ENCODE results near the gene MCOLN2.

The MCOLN2 gene

DNA sequence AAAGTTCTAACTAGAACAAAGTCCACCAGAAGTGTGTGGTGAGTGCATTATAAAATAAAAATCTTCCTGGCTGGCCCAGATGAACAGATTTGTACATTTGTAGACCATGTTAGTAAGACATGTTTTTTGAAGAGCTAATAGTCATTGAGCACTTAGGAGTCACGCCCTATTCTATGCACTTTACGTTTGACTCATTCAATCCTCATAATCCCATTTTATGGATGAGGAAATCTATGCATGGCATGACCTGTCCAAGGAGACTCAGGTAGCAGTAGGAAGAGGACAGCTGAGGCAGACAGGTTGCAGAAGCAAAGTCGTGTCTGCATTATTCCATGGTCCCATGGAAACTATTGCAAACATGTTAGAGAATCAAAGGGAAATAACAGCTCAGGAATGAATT lies 73.6 kb downstream of the MCOLN2 start:
- H3K9me3 ChIP-seq (ENCODE audit: control insufficient read depth, insufficient read depth, low read depth, low read length), result no peaks in the 10 kb centered on the region
- ChIA-PET POLR2A (no interaction called here), CTCF (interaction anchor here (0.6 to 2.8 kb wide), 5 partner anchors 13 to 170 kb away, joined by 3 to 9 read pairs (median 3); no protein-coding TSS in a partner anchor)
- no peaks in the 10 kb centered on the region for H3K4me1 ChIP-seq (ENCODE audit: control insufficient read depth, insufficient read depth, low read length)
- TF ChIP-seq, protein P1, sequence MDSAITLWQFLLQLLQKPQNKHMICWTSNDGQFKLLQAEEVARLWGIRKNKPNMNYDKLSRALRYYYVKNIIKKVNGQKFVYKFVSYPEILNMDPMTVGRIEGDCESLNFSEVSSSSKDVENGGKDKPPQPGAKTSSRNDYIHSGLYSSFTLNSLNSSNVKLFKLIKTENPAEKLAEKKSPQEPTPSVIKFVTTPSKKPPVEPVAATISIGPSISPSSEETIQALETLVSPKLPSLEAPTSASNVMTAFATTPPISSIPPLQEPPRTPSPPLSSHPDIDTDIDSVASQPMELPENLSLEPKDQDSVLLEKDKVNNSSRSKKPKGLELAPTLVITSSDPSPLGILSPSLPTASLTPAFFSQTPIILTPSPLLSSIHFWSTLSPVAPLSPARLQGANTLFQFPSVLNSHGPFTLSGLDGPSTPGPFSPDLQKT (IDR thresholded peaks at IDR 0.05; ENCODE audit: borderline replicate concordance, low read depth, low read length), result no peak
- H3K36me3 ChIP-seq (ENCODE audit: control insufficient read depth in 2 of 2, insufficient read depth in 1 of 2, low read length in 2 of 2), result no peaks in the 10 kb centered on the region
- H3K4me3 ChIP-seq (ENCODE audit: low read depth, low read length), result no peak overlapping the region
- no peak overlapping the region for H3K27ac ChIP-seq (ENCODE audit: extremely low read depth, low read depth, low read length)

DNA sequence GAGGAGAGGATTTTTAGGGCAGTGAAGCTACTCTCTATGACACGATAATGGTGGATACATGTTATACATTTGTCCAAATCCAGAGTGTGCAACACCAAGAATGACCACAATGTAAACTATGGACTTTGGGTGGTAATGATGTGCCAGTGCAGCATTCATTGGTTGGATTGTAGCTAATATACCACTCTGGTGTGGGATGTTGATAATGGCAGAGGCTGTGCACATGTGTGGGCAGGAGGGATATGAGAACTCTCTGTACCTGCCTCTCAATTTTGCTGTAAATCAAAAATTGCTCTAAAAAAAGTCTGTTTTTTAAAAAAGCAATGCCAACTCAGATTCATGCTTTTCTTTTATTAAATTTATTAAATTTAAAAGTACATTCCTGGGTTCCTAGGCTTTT lies 76.8 kb downstream of the MCOLN2 start:
- H3K4me1 ChIP-seq (ENCODE audit: control insufficient read depth, insufficient read depth, low read length), result no peaks in the 10 kb centered on the region
- H3K9me3 ChIP-seq (ENCODE audit: control insufficient read depth, insufficient read depth, low read depth, low read length), result no peaks in the 10 kb centered on the region
- H3K4me3 ChIP-seq (ENCODE audit: low read depth, low read length), result no peak overlapping the region
- no peak overlapping the region for H3K27ac ChIP-seq (ENCODE audit: extremely low read depth, low read depth, low read length)
- CTCF ChIA-PET, result interaction anchor here (0.7 to 2.1 kb wide), 3 partner anchors 25 to 647 kb away, joined by 3 to 7 read pairs (median 3); no protein-coding TSS in a partner anchor
- TF ChIP-seq ZNF596 (tag by site-specific recombination; IDR thresholded peaks at IDR 0.05) (no peak), EGR2 (tag by site-specific recombination; IDR thresholded peaks at IDR 0.05; ENCODE audit: low read depth) (peak; percentile 63; the same call in 1 of the 2 replicates), ZFHX2 (tag by site-specific recombination; conservative IDR thresholded peaks at IDR 0.05) (0 out of 2 replicates have a peak, but pooled peaks have one; percentile 34)
- H3K36me3 ChIP-seq (ENCODE audit: control insufficient read depth in 2 of 2, insufficient read depth in 1 of 2, low read length in 2 of 2), result no peaks in the 10 kb centered on the region
- POLR2A ChIA-PET, result no interaction called here

DNA sequence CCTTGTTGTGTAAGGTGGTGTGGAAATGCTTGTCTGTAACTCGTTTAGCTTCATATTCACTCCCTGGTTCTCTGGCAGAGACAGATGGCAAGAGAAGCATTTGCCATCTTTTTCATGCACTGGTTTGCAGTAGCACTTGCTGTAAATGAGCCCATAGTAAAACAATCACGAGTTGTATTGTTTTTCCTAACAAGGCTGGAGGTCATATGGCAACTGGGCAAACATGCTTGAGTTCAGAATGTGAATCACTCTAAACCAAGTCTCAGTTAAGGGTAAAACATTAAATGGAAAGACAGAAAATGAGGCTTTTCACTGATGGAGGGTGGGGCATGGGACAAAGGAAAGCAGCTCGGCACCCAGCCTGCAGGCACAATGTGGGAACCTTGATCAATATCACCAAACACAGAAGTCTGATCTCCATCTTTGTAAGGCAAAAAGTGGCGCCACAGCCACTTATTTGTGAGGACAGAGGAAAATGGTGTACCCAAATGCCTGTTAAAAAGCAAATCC lies 77.4 kb downstream of the MCOLN2 start:
- H3K27ac ChIP-seq (ENCODE audit: extremely low read depth, low read depth, low read length), result no peak overlapping the region
- no peaks in the 10 kb centered on the region for H3K36me3 ChIP-seq (ENCODE audit: control insufficient read depth in 2 of 2, insufficient read depth in 1 of 2, low read length in 2 of 2)
- TF ChIP-seq ZBTB7A (tag by site-specific recombination; IDR thresholded peaks at IDR 0.05; ENCODE audit: low read depth) (no peak), ZNF10 (tag by site-specific recombination; IDR thresholded peaks at IDR 0.05) (no peak), INSM2 (tag by site-specific recombination; IDR thresholded peaks at IDR 0.05) (no peak), ZFP69B (tag by site-specific recombination; IDR thresholded peaks at IDR 0.05) (no peak), ZNF146 (tag by site-specific recombination; IDR thresholded peaks at IDR 0.05) (no peak), ZNF785 (tag by site-specific recombination; IDR thresholded peaks at IDR 0.05) (no peak), ZNF335 (tag by site-specific recombination; conservative IDR thresholded peaks at IDR 0.05) (no peak)
- H3K4me3 ChIP-seq (ENCODE audit: low read depth, low read length), result no peak overlapping the region
- ChIA-PET POLR2A (no interaction called here), CTCF (interaction anchor here (0.7 to 2.1 kb wide), 3 partner anchors 25 to 573 kb away, joined by 3 to 7 read pairs (median 3); no protein-coding TSS in a partner anchor)
- no peaks in the 10 kb centered on the region for H3K9me3 ChIP-seq (ENCODE audit: control insufficient read depth, insufficient read depth, low read depth, low read length)
- H3K4me1 ChIP-seq (ENCODE audit: control insufficient read depth, insufficient read depth, low read length), result no peaks in the 10 kb centered on the region

- CTCF ChIA-PET, result interaction anchor here (0.8 to 2.1 kb wide), 3 partner anchors 26 to 340 kb away, joined by 3 to 7 read pairs (median 3); partner anchors contain the start of gene C1orf52
- no peak overlapping the region for H3K27ac ChIP-seq (ENCODE audit: extremely low read depth, low read depth, low read length)
- no peak overlapping the region for H3K4me3 ChIP-seq (ENCODE audit: low read depth, low read length)
- no peaks in the 10 kb centered on the region for H3K36me3 ChIP-seq (ENCODE audit: control insufficient read depth in 2 of 2, insufficient read depth in 1 of 2, low read length in 2 of 2)
- H3K9me3 ChIP-seq (ENCODE audit: control insufficient read depth, insufficient read depth, low read depth, low read length), result no peaks in the 10 kb centered on the region
- POLR2A ChIA-PET, result no interaction called here
- H3K4me1 ChIP-seq (ENCODE audit: control insufficient read depth, insufficient read depth, low read length), result peaks cover under 1% of the 10 kb centered on the region; the same call in 1 of the 2 replicates
- no peak for TF ChIP-seq ZNF530 (tag by site-specific recombination; IDR thresholded peaks at IDR 0.05; ENCODE audit: low read depth)
- TF ChIP-seq ZNF791 (tag by site-specific recombination; IDR thresholded peaks at IDR 0.05), result no peak
- no peak for TF ChIP-seq ZIC2 (tag by site-specific recombination; IDR thresholded peaks at IDR 0.05)
- TF ChIP-seq ZBTB1 (tag by site-specific recombination; IDR thresholded peaks at IDR 0.05), result no peak
- TF ChIP-seq, protein P2, sequence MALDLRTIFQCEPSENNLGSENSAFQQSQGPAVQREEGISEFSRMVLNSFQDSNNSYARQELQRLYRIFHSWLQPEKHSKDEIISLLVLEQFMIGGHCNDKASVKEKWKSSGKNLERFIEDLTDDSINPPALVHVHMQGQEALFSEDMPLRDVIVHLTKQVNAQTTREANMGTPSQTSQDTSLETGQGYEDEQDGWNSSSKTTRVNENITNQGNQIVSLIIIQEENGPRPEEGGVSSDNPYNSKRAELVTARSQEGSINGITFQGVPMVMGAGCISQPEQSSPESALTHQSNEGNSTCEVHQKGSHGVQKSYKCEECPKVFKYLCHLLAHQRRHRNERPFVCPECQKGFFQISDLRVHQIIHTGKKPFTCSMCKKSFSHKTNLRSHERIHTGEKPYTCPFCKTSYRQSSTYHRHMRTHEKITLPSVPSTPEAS (tag by site-specific recombination; IDR thresholded peaks at IDR 0.05), result no peak
- no peak for TF ChIP-seq ZNF623 (tag by site-specific recombination; IDR thresholded peaks at IDR 0.05)
- TF ChIP-seq ZNF155 (tag by site-specific recombination; IDR thresholded peaks at IDR 0.05), result no peak
- no peak for TF ChIP-seq ZNF561 (tag by site-specific recombination; IDR thresholded peaks at IDR 0.05; ENCODE audit: borderline replicate concordance)
- TF ChIP-seq ZNF248 (tag by site-specific recombination; IDR thresholded peaks at IDR 0.05), result no peak
- TF ChIP-seq ZNF23 (tag by site-specific recombination; IDR thresholded peaks at IDR 0.05; ENCODE audit: borderline replicate concordance), result no peak
- TF ChIP-seq PRDM6 (tag by site-specific recombination; IDR thresholded peaks at IDR 0.05), result no peak
- TF ChIP-seq ZNF777 (tag by site-specific recombination; IDR thresholded peaks at IDR 0.05; ENCODE audit: borderline replicate concordance), result no peak
Observed at GRCh38 chr1:84918726-84919336, 78.1 kb downstream of the MCOLN2 start.

Data from HEK293 (cell line).